GM12873 (cell line): ENCODE data around the gene TNS2.

Experiments used
- TF ChIP-seq, protein P1 (sequence below): IDR thresholded peaks from 2 replicates; pipeline ENCODE4 v1.5.1; 2012; ENCODE audit warnings: low read depth, mild to moderate bottlenecking, moderate library complexity, low read length, control low read depth; ENCODE audit not compliant: insufficient read depth; ENCODE audit errors: missing control alignments

The TNS2 gene

DNA sequence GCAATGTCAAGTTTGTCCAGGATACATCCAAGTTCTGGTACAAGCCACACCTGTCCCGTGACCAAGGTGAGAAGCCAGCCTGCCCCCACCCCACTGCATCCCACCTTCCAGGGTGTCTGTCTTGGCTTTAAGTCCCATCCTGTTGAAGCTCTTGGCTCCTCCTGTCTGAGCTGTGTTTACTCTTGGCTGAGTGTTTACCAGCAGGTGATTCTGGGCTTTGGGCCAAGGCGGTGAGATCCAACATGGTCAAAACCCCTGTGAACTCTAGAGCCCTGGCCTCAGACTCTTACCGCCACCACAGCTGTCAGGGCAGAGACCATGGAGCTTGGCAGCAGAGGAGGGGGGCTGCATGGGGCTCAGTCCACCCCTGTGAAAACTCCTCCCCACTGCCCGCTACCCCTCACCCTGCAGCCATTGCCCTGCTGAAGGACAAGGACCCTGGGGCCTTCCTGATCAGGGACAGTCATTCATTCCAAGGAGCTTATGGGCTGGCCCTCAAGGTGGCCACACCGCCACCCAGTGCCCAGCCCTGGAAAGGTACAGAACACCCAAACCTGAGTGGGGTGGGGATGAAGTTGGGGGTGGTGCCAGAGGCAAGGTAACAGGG, 11.6 kb downstream of the TNS2 start:
- TF ChIP-seq, protein P1, sequence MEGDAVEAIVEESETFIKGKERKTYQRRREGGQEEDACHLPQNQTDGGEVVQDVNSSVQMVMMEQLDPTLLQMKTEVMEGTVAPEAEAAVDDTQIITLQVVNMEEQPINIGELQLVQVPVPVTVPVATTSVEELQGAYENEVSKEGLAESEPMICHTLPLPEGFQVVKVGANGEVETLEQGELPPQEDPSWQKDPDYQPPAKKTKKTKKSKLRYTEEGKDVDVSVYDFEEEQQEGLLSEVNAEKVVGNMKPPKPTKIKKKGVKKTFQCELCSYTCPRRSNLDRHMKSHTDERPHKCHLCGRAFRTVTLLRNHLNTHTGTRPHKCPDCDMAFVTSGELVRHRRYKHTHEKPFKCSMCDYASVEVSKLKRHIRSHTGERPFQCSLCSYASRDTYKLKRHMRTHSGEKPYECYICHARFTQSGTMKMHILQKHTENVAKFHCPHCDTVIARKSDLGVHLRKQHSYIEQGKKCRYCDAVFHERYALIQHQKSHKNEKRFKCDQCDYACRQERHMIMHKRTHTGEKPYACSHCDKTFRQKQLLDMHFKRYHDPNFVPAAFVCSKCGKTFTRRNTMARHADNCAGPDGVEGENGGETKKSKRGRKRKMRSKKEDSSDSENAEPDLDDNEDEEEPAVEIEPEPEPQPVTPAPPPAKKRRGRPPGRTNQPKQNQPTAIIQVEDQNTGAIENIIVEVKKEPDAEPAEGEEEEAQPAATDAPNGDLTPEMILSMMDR, result peak; percentile 30

DNA sequence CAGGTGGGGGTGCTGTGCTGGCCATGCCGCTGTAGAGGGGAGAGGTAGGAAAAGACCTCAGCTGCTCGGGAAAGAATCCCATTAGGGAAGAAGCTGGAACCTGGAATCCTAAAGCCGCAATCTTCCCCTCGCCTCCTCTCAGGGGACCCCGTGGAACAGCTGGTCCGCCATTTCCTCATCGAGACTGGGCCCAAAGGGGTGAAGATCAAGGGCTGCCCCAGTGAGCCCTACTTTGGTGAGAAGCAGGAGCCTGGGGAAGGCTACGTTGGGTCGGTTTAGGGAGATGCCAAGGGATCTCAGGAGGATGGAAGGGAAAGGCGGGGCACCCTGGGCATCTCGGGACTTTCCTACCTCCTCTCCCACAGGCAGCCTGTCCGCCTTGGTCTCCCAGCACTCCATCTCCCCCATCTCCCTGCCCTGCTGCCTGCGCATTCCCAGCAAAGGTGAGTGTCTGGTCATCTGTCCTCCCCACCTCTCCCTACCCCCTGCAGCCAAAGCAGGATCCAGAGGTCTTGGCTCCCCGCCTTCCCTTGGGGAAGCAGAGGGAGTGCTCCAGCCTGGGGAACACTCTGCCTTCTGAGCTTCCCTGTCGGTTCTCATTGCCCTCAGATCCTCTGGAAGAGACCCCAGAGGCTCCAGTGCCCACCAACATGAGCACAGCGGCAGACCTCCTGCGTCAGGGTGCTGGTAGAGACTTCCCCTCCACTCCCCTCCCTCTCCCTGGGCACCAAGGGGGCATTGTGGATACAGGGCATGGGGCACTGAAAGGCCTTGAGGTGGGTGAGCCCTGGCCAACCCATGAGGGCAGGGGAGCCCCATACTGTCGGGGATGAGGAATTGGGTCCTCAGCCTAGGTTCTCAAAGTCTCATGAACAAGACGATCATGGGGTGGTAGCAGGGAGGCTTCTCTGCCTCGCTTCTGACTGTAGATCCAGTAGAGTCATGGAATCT, 12.4 kb downstream of the TNS2 start:
- TF ChIP-seq, protein P1, result no peak

DNA sequence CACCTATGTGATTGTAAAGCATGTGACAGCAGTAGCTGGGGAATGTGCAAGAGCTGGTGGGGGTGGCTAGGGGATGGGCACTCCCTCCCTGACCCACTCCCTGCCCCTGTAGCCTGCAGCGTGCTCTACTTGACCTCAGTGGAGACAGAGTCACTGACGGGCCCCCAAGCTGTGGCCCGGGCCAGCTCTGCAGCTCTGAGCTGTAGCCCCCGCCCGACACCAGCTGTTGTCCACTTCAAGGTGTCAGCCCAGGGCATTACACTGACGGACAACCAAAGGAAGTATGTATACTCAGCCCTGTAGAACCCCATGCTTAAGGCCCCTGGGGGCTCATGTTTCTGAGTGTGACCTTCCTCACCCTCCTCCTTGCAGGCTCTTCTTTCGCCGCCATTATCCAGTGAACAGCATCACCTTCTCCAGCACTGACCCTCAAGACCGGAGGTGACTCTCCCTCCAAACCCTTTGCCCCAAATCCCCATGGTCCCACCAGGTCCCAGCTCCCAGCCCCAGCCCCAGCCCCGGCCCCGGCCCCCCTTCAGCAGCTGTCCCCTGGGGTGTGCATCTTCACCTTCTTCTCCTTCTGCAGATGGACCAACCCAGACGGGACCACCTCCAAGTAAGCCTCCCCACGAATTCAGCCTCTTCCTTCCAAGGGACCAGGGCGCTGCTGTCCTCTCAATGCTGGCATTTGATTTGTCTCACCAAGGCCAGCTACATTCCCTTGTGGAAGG, 13.3 kb downstream of the TNS2 start:
- TF ChIP-seq, protein P1, result no peak

- TF ChIP-seq, protein P1, result no peak
Measured at GRCh38 chr12:53063708-53064612, 14.1 kb downstream of the TNS2 start.

DNA sequence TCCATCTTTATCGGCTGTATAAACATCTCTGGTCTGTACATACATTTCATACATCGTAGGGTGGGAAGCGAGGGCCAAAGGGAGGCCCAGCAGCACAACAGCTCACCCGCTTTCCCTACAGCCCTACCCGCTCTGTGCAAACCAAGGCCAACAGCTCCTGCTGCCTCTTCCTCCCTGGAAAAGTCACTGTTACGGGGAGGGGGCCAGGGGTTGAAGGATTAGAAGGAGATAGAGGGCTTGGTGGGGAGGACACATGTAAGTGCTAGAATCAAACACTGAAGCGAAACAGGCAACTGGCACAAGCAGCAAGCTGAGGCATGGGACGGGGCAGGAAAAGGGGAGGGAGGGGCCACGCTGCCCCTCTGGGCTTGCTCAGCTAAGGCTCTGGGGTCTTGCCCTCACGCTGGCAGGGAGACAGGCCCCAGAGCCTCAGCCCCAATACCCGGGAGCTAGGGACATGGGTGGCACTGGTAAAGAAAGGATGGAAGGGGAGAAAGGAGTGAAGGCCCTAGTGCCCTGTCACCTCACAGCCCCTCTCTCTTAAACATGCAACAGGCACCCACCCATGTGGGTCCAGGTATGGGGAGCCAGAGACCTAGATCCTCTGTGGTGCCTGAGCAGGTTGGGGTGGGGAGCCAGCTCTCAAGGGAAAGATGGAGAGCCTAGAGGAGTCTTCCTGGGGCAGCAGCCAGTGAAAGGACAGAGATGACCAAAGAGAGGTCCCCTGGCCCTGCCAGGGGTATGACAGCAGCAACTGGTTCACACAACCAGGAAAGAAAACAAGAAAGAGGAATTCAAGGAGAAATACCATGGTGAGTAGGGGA, 15.0 kb downstream of the TNS2 start:
- TF ChIP-seq, protein P1, result no peak

DNA sequence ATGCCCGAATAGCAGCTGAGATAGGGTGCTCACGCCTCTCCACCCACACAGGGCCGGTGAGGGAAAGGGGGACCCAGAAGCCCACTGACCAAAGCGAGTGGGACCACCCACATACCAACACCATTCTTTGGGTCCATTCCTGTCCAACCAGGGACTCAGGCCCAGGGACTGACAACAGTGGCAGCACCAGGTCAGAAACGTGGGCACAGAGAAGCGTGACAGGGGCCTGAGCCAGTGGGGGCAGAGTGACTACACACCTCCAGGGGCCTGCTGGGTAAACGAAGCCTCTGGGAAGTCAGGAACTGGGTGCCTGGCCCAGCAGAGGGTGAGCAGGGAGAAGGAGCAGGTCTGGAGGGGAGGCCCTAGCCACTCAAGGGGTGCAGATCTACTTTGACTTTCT, 15.6 kb downstream of the TNS2 start:
- TF ChIP-seq, protein P1, result no peak
